ENCODE measurements around the gene MEOX1.
"Not testable (repeated sequence)": the region's sequence is repeated elsewhere in the genome, so short reads cannot be mapped to it uniquely, and the experiment has no call there.

- not testable (repeated sequence) for TF ChIP-seq CTCF (IDR thresholded peaks at IDR 0.05); REST (IDR thresholded peaks at IDR 0.05; ENCODE audit: insufficient read depth in 1 of 2, low read depth in 2 of 2, low read length in 1 of 2); POLR2AphosphoS5 (IDR thresholded peaks at IDR 0.05; ENCODE audit: low read depth, low read length)
These were observed 25.2 kb upstream of the MEOX1 start for GRCh38 chr17:43686957-43687356.

All from Panc1 (cell line).